DND-41 (cell line): ENCODE data around the gene FAM170B.

Source experiments
- CTCF ChIP-seq: IDR thresholded peaks from 2 replicates; pipeline ENCODE4 v1.5.1; 2012; ENCODE audit warnings: borderline replicate concordance, low read length, moderate library complexity, mild to moderate bottlenecking; ENCODE audit not compliant: poor library complexity, severe bottlenecking; ENCODE audit errors: extremely low read depth
- EZH2 ChIP-seq: IDR thresholded peaks from 3 replicates; pipeline ENCODE4 v1.6.1; 2012; ENCODE audit warnings: borderline replicate concordance, low read depth, mild to moderate bottlenecking, moderate library complexity, low read length, inconsistent platforms; ENCODE audit not compliant: severe bottlenecking

DNA sequence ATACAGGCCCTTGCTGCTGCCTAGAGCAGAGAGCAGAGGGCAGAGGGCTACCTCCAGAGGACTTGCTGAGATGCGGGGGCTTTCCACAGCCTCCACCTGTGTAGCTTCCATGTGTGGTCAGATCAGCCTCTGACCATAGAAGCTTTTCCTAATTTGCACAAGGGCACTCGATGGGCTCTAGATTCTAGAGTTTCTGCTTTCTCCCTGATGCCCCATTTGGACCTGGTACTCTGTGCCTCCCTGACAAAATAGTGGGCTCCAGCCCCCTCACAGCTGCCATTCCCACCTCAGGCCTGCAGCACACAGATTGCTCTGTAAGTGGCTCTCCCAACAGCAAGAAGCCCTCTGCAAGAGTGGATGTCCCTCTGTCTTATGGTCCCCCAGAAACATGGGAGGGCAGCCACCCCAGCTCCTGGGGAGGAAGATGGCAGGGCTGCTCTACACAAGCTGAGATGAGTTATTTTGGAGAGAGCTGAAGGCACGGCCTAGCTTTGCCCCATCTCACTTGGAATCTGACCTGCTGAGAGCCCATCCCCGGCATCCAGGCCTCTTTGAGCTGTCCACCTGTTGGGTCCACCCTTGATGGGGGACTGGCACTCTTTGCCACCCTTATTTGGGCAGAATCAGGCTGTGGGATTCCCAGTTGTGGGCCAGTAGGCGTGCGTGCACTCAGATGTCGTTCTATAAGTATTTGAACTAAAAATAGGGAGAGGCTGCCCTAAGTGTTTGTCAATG, 37.7 kb upstream of the FAM170B start:
- TF ChIP-seq CTCF (no peak), EZH2 (no peak)
